GM12864 (cell line): ENCODE measurements around the gene NBAS.
"Not testable (repeated sequence)": the region's sequence is repeated elsewhere in the genome, so short reads cannot be mapped to it uniquely, and the experiment has no call there.

Experiments used
- DNase-seq: peaks from one replicate; pipeline ENCODE4 v3.0.0-alpha.2; 2011; ENCODE audit warnings: low read depth
- H3K4me3 ChIP-seq: 2 replicates; pipeline ENCODE4 v1.5.1; 2011; ENCODE audit warnings: mild to moderate bottlenecking, low read depth, low read length, control low read depth
- CTCF ChIP-seq: IDR thresholded peaks from 2 replicates; pipeline ENCODE4 v1.5.1; 2011; ENCODE audit warnings: low read depth, mild to moderate bottlenecking, moderate library complexity, low read length, control low read depth, inconsistent platforms; ENCODE audit errors: missing control alignments

NBAS gene

GRCh38 chr2:15212249-15212648 is 348.9 kb downstream of the NBAS start:
- no peak overlapping the region for H3K4me3 ChIP-seq
- no peak for DNase-seq
- TF ChIP-seq CTCF: no peak

GRCh38 chr2:15210542-15210941 is 350.6 kb downstream of the NBAS start:
- H3K4me3 ChIP-seq, DNase-seq: not testable (repeated sequence)

GRCh38 chr2:15206419-15206818 is 354.7 kb downstream of the NBAS start:
- no peak overlapping the region for H3K4me3 ChIP-seq
- TF ChIP-seq CTCF: no peak
- no peak for DNase-seq

- TF ChIP-seq CTCF: no peak
- H3K4me3 ChIP-seq: no peak overlapping the region
- DNase-seq: no peak
Observed at GRCh38 chr2:15205562-15205961, 355.6 kb downstream of the NBAS start.

GRCh38 chr2:15201009-15201408 is 360.1 kb downstream of the NBAS start:
- no peak for DNase-seq
- no peak for TF ChIP-seq CTCF
- H3K4me3 ChIP-seq: no peak overlapping the region

- no peak overlapping the region for H3K4me3 ChIP-seq
- no peak for DNase-seq
- no peak for TF ChIP-seq CTCF
Observed at GRCh38 chr2:15200581-15200980, 360.6 kb downstream of the NBAS start.

- no peak for TF ChIP-seq CTCF
- DNase-seq: no peak
- H3K4me3 ChIP-seq: no peak overlapping the region
Observed at GRCh38 chr2:15198051-15198450, 363.1 kb downstream of the NBAS start.

GRCh38 chr2:15195813-15196212 is 365.3 kb downstream of the NBAS start:
- no peak overlapping the region for H3K4me3 ChIP-seq
- no peak for DNase-seq
- no peak for TF ChIP-seq CTCF
